Measurements from ENCODE around the gene ZNF331.

DNA sequence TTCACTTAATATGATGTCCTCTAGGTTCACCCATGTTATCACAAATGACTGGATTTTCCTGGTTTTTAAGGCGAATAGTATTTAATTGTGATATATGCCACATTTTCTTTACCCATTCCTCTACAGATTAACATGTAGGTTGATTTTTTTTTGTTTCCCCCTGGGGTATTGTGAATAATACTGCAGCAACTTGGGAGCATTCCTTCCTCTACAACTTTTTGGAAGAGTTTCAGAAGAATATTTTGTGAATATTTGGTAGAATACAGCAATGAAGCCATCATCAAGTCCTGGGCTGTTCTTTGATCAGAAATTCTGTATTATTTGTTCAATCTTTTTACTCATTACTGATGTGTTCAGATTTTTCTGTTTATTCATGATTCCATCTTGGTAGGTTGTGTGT lies 5.6 kb upstream of the ZNF331 start:
- TF ChIP-seq ZNF274 (IDR thresholded peaks at IDR 0.05; ENCODE audit: low read depth, low read length) (no peak), YY1 (IDR thresholded peaks at IDR 0.05; ENCODE audit: insufficient read depth, insufficient read length) (no peak)

All from NT2/D1 (cell line).